HG02678 (cell line): ENCODE data around the gene ELL2.
"Not testable (repeated sequence)": the region's sequence is repeated elsewhere in the genome, so short reads cannot be mapped to it uniquely, and the experiment has no call there.

Experiments
- ATAC-seq: cut with Tn5 transposase; IDR thresholded peaks from one replicate; pipeline ENCODE4 v1.9.1; 2021; ENCODE audit warnings: mild to moderate bottlenecking, moderate library complexity; ENCODE audit not compliant: unreplicated experiment

Gene ELL2

GRCh38 chr5:95931079-95931833 lies 30.4 kb downstream of the ELL2 start:
- ATAC-seq: no peak

- no peak for ATAC-seq
Measured at GRCh38 chr5:95930141-95930930, 31.3 kb downstream of the ELL2 start.

GRCh38 chr5:95928724-95929253 lies 32.9 kb downstream of the ELL2 start:
- no peak for ATAC-seq

- peak; percentile 44 for ATAC-seq
Measured at GRCh38 chr5:95927927-95928723, 33.5 kb downstream of the ELL2 start.

- ATAC-seq: not testable (repeated sequence)
Measured at GRCh38 chr5:95927300-95927699, 34.4 kb downstream of the ELL2 start.

- peak; percentile 59 for ATAC-seq
Measured at GRCh38 chr5:95925939-95926338, 35.7 kb downstream of the ELL2 start.

GRCh38 chr5:95925378-95925744 lies 36.3 kb downstream of the ELL2 start:
- ATAC-seq: no peak

- no peak for ATAC-seq
Measured at GRCh38 chr5:95924720-95925377, 36.8 kb downstream of the ELL2 start.

GRCh38 chr5:95923918-95924544 lies 37.6 kb downstream of the ELL2 start:
- ATAC-seq: peak; percentile 33

GRCh38 chr5:95922798-95923197 lies 38.9 kb downstream of the ELL2 start:
- no peak for ATAC-seq

GRCh38 chr5:95921501-95921900 lies 40.1 kb downstream of the ELL2 start:
- no peak for ATAC-seq

GRCh38 chr5:95920822-95921221 lies 40.8 kb downstream of the ELL2 start:
- ATAC-seq: no peak

- ATAC-seq: no peak
Measured at GRCh38 chr5:95919658-95920057, 42.0 kb downstream of the ELL2 start.

GRCh38 chr5:95918421-95919006 lies 43.1 kb downstream of the ELL2 start:
- ATAC-seq: no peak

GRCh38 chr5:95917207-95917606 lies 44.4 kb downstream of the ELL2 start:
- ATAC-seq: no peak

GRCh38 chr5:95916687-95917085 lies 45.0 kb downstream of the ELL2 start:
- no peak for ATAC-seq

GRCh38 chr5:95915999-95916686 lies 45.5 kb downstream of the ELL2 start:
- peak; percentile 75 for ATAC-seq

GRCh38 chr5:95913663-95914062 lies 48.0 kb downstream of the ELL2 start:
- no peak for ATAC-seq

GRCh38 chr5:95912029-95912428 lies 49.6 kb downstream of the ELL2 start:
- ATAC-seq: no peak
